Neutrophil (primary cell): ENCODE measurements around the gene CACNA1A.

Experiments used
- H3K27ac ChIP-seq: fragments of 200-600 bp; sonication (generic); 2 replicates; pipeline ENCODE4 v1.5.1; 2016; ENCODE audit warnings: mild to moderate bottlenecking, moderate library complexity
- H3K27me3 ChIP-seq: fragments of 200-600 bp; sonication (generic); 2 replicates; pipeline ENCODE4 v1.6.0; 2016; ENCODE audit warnings: mild to moderate bottlenecking
- H3K36me3 ChIP-seq: fragments of 200-600 bp; sonication (generic); 2 replicates; pipeline ENCODE4 v1.5.1; 2017
- H3K4me1 ChIP-seq, 2 experiments: fragments of 200-600 bp in 1 of 2; sonication (generic) in 1 of 2; 1 replicate in 1 of 2; 2 replicates in 1 of 2; pipeline versions ENCODE4 v1.5.1 to v1.6.1; 2013 to 2016; ENCODE audit warnings: low read depth in 1 of 2, low read length in 1 of 2, mild to moderate bottlenecking in 1 of 2, moderate library complexity in 1 of 2; ENCODE audit not compliant: control insufficient read depth in 1 of 2, insufficient read depth in 1 of 2
- H3K4me3 ChIP-seq, 2 experiments: fragments of 200-600 bp in 1 of 2; sonication (generic) in 1 of 2; 1 replicate in 1 of 2; 2 replicates in 1 of 2; pipeline ENCODE4 v1.5.1; 2013 to 2016; ENCODE audit warnings: low read depth in 1 of 2, low read length in 1 of 2, mild to moderate bottlenecking in 1 of 2, moderate library complexity in 1 of 2
- H3K9me3 ChIP-seq: fragments of 200-600 bp; sonication (generic); 2 replicates; pipeline ENCODE4 v1.5.1; 2016
- TF ChIP-seq, protein P1 (sequence below): fragments of 200-600 bp; sonication (generic); IDR thresholded peaks from 2 replicates; pipeline ENCODE4 v1.5.1; 2016; ENCODE audit warnings: antibody characterized with exemption

CACNA1A gene

DNA sequence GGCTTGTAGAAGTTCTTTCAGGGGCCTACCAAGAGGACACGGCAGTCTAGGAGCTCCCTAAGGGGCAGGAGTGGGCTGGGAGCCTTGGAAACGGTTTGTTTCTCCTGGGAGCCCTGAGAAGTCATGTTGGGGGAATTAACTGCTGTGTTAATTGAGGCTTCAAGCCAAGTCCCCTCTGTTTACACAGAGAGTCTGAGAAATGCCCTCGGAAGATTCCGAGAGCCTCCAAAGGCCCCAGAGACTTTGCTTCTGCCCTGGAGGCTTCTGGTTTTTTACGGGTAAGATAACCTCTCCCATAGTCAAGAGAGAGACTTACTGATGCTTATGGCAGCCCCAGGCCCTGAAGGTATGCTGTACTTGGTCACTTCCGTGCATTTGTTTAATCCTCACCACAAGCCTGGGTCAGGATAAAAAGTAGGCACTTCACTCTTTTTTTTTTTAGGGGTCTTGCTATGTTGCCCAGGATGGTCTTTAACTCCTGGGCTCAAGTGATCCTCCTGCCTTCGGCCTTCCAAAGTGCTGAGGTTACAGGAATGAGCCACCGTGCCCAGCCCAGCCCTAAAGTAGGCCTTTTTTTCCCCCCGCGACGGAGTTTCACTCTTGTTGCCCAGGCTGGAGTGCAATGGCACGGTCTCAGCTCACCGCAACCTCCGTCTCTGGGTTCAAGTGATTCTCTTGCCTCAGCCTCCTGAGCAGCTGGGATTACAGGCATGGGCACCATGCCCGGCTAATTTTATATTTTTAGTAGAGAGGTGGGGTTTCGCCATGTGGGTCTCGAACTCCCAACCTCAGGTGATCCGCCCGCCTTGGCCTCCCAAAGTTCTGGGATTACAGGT, 340.9 kb downstream of the CACNA1A start:
- TF ChIP-seq, protein P1, sequence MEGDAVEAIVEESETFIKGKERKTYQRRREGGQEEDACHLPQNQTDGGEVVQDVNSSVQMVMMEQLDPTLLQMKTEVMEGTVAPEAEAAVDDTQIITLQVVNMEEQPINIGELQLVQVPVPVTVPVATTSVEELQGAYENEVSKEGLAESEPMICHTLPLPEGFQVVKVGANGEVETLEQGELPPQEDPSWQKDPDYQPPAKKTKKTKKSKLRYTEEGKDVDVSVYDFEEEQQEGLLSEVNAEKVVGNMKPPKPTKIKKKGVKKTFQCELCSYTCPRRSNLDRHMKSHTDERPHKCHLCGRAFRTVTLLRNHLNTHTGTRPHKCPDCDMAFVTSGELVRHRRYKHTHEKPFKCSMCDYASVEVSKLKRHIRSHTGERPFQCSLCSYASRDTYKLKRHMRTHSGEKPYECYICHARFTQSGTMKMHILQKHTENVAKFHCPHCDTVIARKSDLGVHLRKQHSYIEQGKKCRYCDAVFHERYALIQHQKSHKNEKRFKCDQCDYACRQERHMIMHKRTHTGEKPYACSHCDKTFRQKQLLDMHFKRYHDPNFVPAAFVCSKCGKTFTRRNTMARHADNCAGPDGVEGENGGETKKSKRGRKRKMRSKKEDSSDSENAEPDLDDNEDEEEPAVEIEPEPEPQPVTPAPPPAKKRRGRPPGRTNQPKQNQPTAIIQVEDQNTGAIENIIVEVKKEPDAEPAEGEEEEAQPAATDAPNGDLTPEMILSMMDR = no peak
- Histone ChIP-seq H3K4me1 (peaks cover 90 to 95% of the 10 kb centered on the region in 2 experiments), H3K36me3 (peaks cover 4% of the 10 kb centered on the region), H3K27me3 (no peaks in the 10 kb centered on the region), H3K9me3 (no peaks in the 10 kb centered on the region), H3K4me3 (peak overlapping the region in 1 of 2 experiments; percentile 55), H3K27ac (peak overlapping the region; percentile 94)

DNA sequence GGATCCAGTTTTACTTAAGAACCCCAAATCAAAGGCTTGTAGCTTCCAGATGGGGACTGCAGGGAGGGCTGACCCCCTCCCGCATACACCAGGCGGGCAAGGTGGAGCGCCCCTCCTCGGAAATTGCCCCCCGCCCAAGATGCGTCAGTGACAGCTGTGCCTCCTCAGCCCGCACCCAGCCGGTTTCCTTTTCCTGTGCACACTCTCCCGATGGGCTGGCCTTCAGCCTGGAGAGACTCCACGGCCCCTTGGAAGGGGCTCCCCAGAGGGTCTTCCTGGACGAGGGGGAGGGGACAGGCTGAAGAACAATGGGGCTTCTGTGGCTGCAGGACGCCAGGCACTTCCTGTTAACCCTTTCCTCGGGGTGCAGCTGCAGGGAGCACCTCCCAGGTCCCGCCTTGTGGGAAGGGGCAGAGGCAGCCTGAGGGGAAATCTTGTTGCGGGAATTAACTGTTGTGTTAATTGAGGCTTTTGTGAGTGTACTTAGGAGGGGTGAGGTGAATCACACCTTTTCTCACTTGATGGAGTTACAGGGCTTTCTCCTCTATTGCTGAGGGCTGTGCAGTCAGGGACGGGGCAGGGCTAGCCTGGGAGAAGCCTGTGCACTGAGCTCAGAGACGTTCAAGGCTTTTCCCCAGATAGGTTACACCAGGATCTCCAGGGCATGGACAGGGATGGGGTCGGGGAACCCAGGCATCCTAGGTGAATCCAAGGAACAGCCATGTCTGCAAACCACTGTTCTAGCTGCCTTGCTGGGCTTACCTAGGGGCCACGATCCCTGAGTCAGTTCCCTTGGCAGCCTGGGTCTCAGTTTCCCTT, 341.7 kb downstream of the CACNA1A start:
- H3K9me3 ChIP-seq = no peaks in the 10 kb centered on the region

DNA sequence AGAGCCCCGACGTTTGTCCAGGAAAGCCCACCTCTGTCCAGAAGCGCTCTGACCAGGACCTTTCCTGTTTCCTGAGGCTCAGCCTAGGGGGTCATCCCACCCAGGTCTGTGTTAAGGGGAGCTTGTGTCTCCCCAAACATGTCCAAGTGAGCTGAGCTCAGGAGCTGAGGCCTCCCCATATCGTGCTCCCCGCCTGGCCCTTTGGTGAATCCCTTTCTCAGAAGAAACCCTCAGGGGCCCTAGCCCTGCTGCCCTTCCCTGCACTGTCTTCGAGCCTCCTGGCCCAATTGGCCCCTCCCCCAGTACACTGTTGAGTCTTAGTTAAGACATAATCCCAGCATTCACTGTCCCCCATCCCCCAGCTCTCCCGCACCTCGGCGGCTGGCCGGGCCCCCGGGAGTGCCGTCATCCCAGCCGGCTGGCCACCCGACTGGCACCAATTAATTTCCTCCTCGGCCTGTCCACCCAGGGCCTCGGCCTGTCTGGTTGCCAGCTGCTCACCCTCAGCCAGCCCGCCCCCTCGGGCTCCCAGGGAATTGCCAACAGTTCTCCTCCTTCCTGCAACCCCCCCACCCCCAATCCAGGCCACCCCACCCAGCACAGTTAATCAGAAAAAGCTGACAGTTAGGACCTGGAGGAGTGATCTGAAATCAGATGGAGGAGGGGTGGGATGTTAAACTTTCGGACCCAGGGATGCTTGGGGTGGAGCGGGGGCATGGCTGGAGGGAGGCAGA, 342.5 kb downstream of the CACNA1A start:
- peak overlapping the region; percentile 55 to 73 for H3K4me3 ChIP-seq
- TF ChIP-seq, protein P1 = no peak
- H3K4me1 ChIP-seq = peaks cover 88 to 95% of the 10 kb centered on the region in 2 experiments

More for the DNA sequence above, 341.7 kb downstream of the CACNA1A start:
- H3K4me1 ChIP-seq = peaks cover 88 to 95% of the 10 kb centered on the region in 2 experiments
- H3K36me3 ChIP-seq = no peaks in the 10 kb centered on the region
- TF ChIP-seq, protein P1 = no peak
- no peaks in the 10 kb centered on the region for H3K27me3 ChIP-seq
- H3K27ac ChIP-seq = peak overlapping the region; percentile 94
- H3K4me3 ChIP-seq = peak overlapping the region; percentile 55 to 73

DNA sequence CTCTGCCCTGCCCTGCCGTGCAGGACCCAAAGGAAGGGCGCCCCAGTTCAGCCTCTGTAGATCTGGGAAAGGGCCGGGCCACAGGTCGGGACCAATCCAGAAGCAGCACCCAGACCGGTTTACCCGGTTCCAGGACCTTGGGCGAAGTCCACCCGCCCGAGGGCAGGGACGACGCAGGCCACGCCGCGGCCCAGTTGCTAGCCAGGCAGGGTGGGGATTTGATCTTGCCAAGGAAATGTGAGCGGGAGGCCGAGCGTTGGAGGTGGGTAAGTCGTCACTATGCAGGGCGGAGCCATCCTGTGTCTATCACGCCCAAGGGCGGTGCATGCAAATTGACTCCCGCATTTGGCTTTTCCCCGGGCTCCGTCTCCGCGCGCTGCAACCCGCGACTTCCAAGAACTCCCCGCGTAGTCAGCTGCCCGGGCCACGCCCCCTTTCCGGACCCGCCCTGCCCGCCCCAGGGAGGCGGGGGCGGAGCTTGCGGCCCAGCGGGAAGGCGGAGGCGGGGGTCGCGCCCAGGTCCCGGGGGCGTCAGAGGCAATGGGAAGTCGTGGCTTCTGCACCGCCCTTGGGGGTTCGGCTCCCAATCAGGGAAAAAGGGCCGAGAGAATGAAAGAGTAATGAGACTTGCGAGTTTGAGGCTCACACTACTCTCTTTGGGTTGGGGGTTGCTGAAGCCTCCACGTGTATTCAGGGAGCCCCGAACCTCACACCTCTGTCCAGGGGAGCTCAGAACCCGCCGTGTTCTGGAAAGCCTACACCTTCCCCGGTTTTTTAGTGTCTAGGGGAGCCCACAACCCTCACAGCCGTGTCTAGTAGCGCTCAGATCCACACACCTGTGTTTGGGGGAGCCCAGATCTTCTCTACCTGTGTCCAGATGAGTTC, 343.3 kb downstream of the CACNA1A start:
- peaks cover 88 to 96% of the 10 kb centered on the region in 2 experiments for H3K4me1 ChIP-seq
- H3K9me3 ChIP-seq = no peaks in the 10 kb centered on the region
- TF ChIP-seq, protein P1 = no peak
- no peaks in the 10 kb centered on the region for H3K27me3 ChIP-seq
- H3K36me3 ChIP-seq = no peaks in the 10 kb centered on the region
- peak overlapping the region; percentile 94 for H3K27ac ChIP-seq
- peak overlapping the region; percentile 55 to 73 for H3K4me3 ChIP-seq

More for the DNA sequence above, 342.5 kb downstream of the CACNA1A start:
- Histone ChIP-seq H3K27me3 (no peaks in the 10 kb centered on the region), H3K27ac (peak overlapping the region; percentile 94), H3K9me3 (no peaks in the 10 kb centered on the region), H3K36me3 (no peaks in the 10 kb centered on the region)
